HAP-1 (cell line): Measurements from ENCODE around the gene PDZD2.

Experiments used
- DNase-seq, 2 experiments: peaks; one replicate each; pipeline ENCODE4 v3.0.0-alpha.2; 2016 to 2020; ENCODE audit warnings: low spot score in 2 of 2
- H3K27me3 ChIP-seq: fragments of 250-450 bp; sonication (Bioruptor Pico); 2 replicates; pipeline ENCODE4 v1.5.1; 2020; ENCODE audit warnings: low read depth, mild to moderate bottlenecking, moderate library complexity
- H3K36me3 ChIP-seq: fragments of 250-450 bp; sonication (Bioruptor Pico); replicated peaks from 2 replicates; pipeline ENCODE4 v1.5.1; 2020; ENCODE audit warnings: mild to moderate bottlenecking
- H3K4me1 ChIP-seq: fragments of 250-450 bp; sonication (Bioruptor Pico); 2 replicates; pipeline ENCODE4 v1.5.1; 2020; ENCODE audit warnings: mild to moderate bottlenecking
- H3K4me3 ChIP-seq: fragments of 250-450 bp; sonication (Bioruptor Pico); 2 replicates; pipeline ENCODE4 v1.5.1; 2020; ENCODE audit warnings: mild to moderate bottlenecking, moderate library complexity
- H3K9me3 ChIP-seq: fragments of 250-450 bp; sonication (Bioruptor Pico); 2 replicates; pipeline ENCODE4 v1.5.1; 2020; ENCODE audit warnings: mild to moderate bottlenecking, moderate library complexity
- in situ Hi-C: fragments of 300-500 bp; cut with MboI; formaldehyde crosslinking; loops from 3 replicates; pipeline ENCODE4 v1.14.3; 2020; ENCODE audit warnings: low sequenced_read_pairs, inconsistent platforms, mixed read lengths

Gene PDZD2

GRCh38 chr5:31855134-31856040 is 216.5 kb downstream of the PDZD2 start:
- peak; percentile 29 to 59 for DNase-seq
- H3K4me3 ChIP-seq, result peak overlapping the region; percentile 49
- in situ Hi-C loops, result no loop called here

GRCh38 chr5:31859096-31859495 is 220.2 kb downstream of the PDZD2 start:
- in situ Hi-C loops, result no loop called here

More at GRCh38 chr5:31855134-31856040, 216.5 kb downstream of the PDZD2 start:
- H3K4me1 ChIP-seq, result peaks cover 13% of the 10 kb centered on the region
- no peaks in the 10 kb centered on the region for H3K27me3 ChIP-seq
- peaks cover 3% of the 10 kb centered on the region; the same call in 1 of the 2 replicates for H3K9me3 ChIP-seq
- no peaks in the 10 kb centered on the region for H3K36me3 ChIP-seq

GRCh38 chr5:31860278-31860677 is 221.3 kb downstream of the PDZD2 start:
- H3K27me3 ChIP-seq, result no peaks in the 10 kb centered on the region
- peaks cover 5% of the 10 kb centered on the region for H3K4me1 ChIP-seq
- H3K36me3 ChIP-seq, result no peaks in the 10 kb centered on the region
- no peak overlapping the region for H3K4me3 ChIP-seq
- no peak for DNase-seq
- in situ Hi-C loops, result no loop called here
- peaks cover 3% of the 10 kb centered on the region; the same call in 1 of the 2 replicates for H3K9me3 ChIP-seq

More at GRCh38 chr5:31859096-31859495, 220.2 kb downstream of the PDZD2 start:
- Histone ChIP-seq H3K4me3 (no peak overlapping the region), H3K36me3 (no peaks in the 10 kb centered on the region), H3K9me3 (peaks cover 3% of the 10 kb centered on the region; the same call in 1 of the 2 replicates), H3K27me3 (no peaks in the 10 kb centered on the region), H3K4me1 (peaks cover 10% of the 10 kb centered on the region)
- no peak for DNase-seq

- Histone ChIP-seq H3K4me3 (no peak overlapping the region), H3K36me3 (no peaks in the 10 kb centered on the region), H3K4me1 (peaks cover under 1% of the 10 kb centered on the region; the same call in 1 of the 2 replicates), H3K27me3 (no peaks in the 10 kb centered on the region), H3K9me3 (peaks cover 3% of the 10 kb centered on the region; the same call in 1 of the 2 replicates)
- no peak for DNase-seq
- in situ Hi-C loops, result no loop called here
Observed at GRCh38 chr5:31860726-31861433, 221.9 kb downstream of the PDZD2 start.

GRCh38 chr5:31861601-31862000 is 222.7 kb downstream of the PDZD2 start:
- Histone ChIP-seq H3K4me3 (no peak overlapping the region), H3K36me3 (no peaks in the 10 kb centered on the region), H3K9me3 (peaks cover 3% of the 10 kb centered on the region; the same call in 1 of the 2 replicates), H3K4me1 (no peaks in the 10 kb centered on the region), H3K27me3 (no peaks in the 10 kb centered on the region)
- no peak for DNase-seq
- in situ Hi-C loops, result no loop called here

- Histone ChIP-seq H3K27me3 (no peaks in the 10 kb centered on the region), H3K4me3 (no peak overlapping the region), H3K4me1 (no peaks in the 10 kb centered on the region), H3K36me3 (no peaks in the 10 kb centered on the region), H3K9me3 (peaks cover 3% of the 10 kb centered on the region; the same call in 1 of the 2 replicates)
- no peak for DNase-seq
- in situ Hi-C loops, result no loop called here
Observed at GRCh38 chr5:31863991-31864411, 225.1 kb downstream of the PDZD2 start.

GRCh38 chr5:31866166-31866565 is 227.2 kb downstream of the PDZD2 start:
- in situ Hi-C loops, result no loop called here
- H3K36me3 ChIP-seq, result no peaks in the 10 kb centered on the region

GRCh38 chr5:31867219-31867618 is 228.3 kb downstream of the PDZD2 start:
- H3K4me1 ChIP-seq, result no peaks in the 10 kb centered on the region

More at GRCh38 chr5:31866166-31866565, 227.2 kb downstream of the PDZD2 start:
- no peaks in the 10 kb centered on the region for H3K4me1 ChIP-seq
- no peaks in the 10 kb centered on the region for H3K9me3 ChIP-seq
- DNase-seq, result no peak
- no peak overlapping the region for H3K4me3 ChIP-seq
- no peaks in the 10 kb centered on the region for H3K27me3 ChIP-seq

GRCh38 chr5:31880449-31880848 is 241.5 kb downstream of the PDZD2 start:
- H3K27me3 ChIP-seq, result no peaks in the 10 kb centered on the region
- DNase-seq, result no peak
- no peak overlapping the region for H3K4me3 ChIP-seq
- H3K9me3 ChIP-seq, result no peaks in the 10 kb centered on the region
- in situ Hi-C loops, result no loop called here
- H3K36me3 ChIP-seq, result no peaks in the 10 kb centered on the region
- H3K4me1 ChIP-seq, result peaks cover 3% of the 10 kb centered on the region; the same call in 1 of the 2 replicates

More at GRCh38 chr5:31867219-31867618, 228.3 kb downstream of the PDZD2 start:
- H3K9me3 ChIP-seq, result no peaks in the 10 kb centered on the region
- H3K4me3 ChIP-seq, result no peak overlapping the region
- no peaks in the 10 kb centered on the region for H3K36me3 ChIP-seq
- in situ Hi-C loops, result no loop called here
- H3K27me3 ChIP-seq, result no peaks in the 10 kb centered on the region
- DNase-seq, result no peak

- no peak for DNase-seq
- no peaks in the 10 kb centered on the region for H3K36me3 ChIP-seq
- no peaks in the 10 kb centered on the region for H3K9me3 ChIP-seq
- H3K4me1 ChIP-seq, result peaks cover 22% of the 10 kb centered on the region
- no peaks in the 10 kb centered on the region for H3K27me3 ChIP-seq
- in situ Hi-C loops, result no loop called here
- no peak overlapping the region for H3K4me3 ChIP-seq
Observed at GRCh38 chr5:31884896-31885295, 246.0 kb downstream of the PDZD2 start.

GRCh38 chr5:31886206-31886605 is 247.3 kb downstream of the PDZD2 start:
- no peak for DNase-seq
- no peak overlapping the region for H3K4me3 ChIP-seq
- no peaks in the 10 kb centered on the region for H3K9me3 ChIP-seq
- in situ Hi-C loops, result no loop called here
- peaks cover 31% of the 10 kb centered on the region for H3K4me1 ChIP-seq
- H3K36me3 ChIP-seq, result no peaks in the 10 kb centered on the region
- no peaks in the 10 kb centered on the region for H3K27me3 ChIP-seq

- no peaks in the 10 kb centered on the region for H3K36me3 ChIP-seq
- in situ Hi-C loops, result no loop called here
- no peak for DNase-seq
Observed at GRCh38 chr5:31887556-31887955, 248.6 kb downstream of the PDZD2 start.

GRCh38 chr5:31888564-31888963 is 249.6 kb downstream of the PDZD2 start:
- Histone ChIP-seq H3K36me3 (no peaks in the 10 kb centered on the region), H3K4me3 (no peak overlapping the region), H3K9me3 (no peaks in the 10 kb centered on the region), H3K27me3 (no peaks in the 10 kb centered on the region), H3K4me1 (peaks cover 28% of the 10 kb centered on the region)
- no peak for DNase-seq
- in situ Hi-C loops, result no loop called here

More at GRCh38 chr5:31887556-31887955, 248.6 kb downstream of the PDZD2 start:
- no peaks in the 10 kb centered on the region for H3K9me3 ChIP-seq
- H3K4me1 ChIP-seq, result peaks cover 28% of the 10 kb centered on the region
- no peak overlapping the region for H3K4me3 ChIP-seq
- H3K27me3 ChIP-seq, result no peaks in the 10 kb centered on the region
